Type B pancreatic cell (in vitro differentiated cells): ENCODE measurements around the gene ATP8B1. TPM values are rescaled to one million over a fixed set of nuclear protein-coding genes. Genes with fewer than 3 reads are reported as not detected.

Experiments
- DNase-seq: peaks from one replicate; pipeline ENCODE4 v3.0.0; 2021; ENCODE audit warnings: mixed read lengths; ENCODE audit not compliant: unreplicated experiment; ENCODE audit errors: extremely low spot score
- H3K27ac Mint-ChIP-seq: 2 replicates; pipeline ENCODE4 v1.8.0; 2021; ENCODE audit warnings: mild to moderate bottlenecking, mixed read lengths
- H3K27me3 Mint-ChIP-seq: 2 replicates; pipeline ENCODE4 v1.8.0; 2021; ENCODE audit warnings: mixed read lengths
- H3K36me3 Mint-ChIP-seq: 2 replicates; pipeline ENCODE4 v1.8.0; 2021; ENCODE audit warnings: mixed read lengths
- H3K4me1 Mint-ChIP-seq: one replicate; pipeline ENCODE4 v1.8.0; 2021; ENCODE audit warnings: mixed read lengths; ENCODE audit not compliant: unreplicated experiment
- H3K4me3 Mint-ChIP-seq: 2 replicates; pipeline ENCODE4 v1.8.0; 2021; ENCODE audit warnings: mild to moderate bottlenecking, mixed read lengths
- H3K9me3 Mint-ChIP-seq: 2 replicates; pipeline ENCODE4 v1.8.0; 2021; ENCODE audit warnings: mixed read lengths
- total RNA-seq: library from RNA; stranded (reverse); gene quantifications from 2 replicates; pipeline ENCODE4 v1.2.1, GENCODE V29; 2021; ENCODE audit warnings: low replicate concordance
- TF ChIP-seq, protein P1 (sequence below): fragments of 200-600 bp; sonication (generic); conservative IDR thresholded peaks from 2 replicates; pipeline ENCODE4 v1.5.0; 2021; ENCODE audit warnings: antibody characterized with exemption, mild to moderate bottlenecking

The ATP8B1 gene
- total RNA-seq, 1 donor from 2014 or later = 21.7 TPM

DNA sequence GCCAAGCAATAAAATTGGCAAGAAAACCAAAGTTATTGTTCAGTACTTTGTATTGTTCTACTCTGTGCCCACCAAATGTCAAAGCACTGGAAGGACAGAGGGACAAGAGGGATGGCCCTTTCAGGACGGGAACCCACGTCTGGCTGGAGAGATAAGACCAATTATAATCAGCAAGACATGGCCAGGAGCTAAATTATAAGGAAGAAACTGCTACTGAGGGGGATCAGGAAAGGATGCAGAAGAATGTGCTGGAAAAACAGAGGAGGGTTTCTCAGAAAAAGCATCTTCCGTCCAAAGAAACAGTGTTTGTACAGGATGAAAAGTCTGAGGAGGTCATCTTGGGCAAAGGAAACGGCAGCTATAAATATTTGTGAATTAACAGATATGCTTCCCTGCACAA is 135.1 kb downstream of the ATP8B1 start:
- Mint-ChIP-seq H3K9me3 (peaks cover under 1% of the 10 kb centered on the region), H3K36me3 (peaks cover 21% of the 10 kb centered on the region), H3K27me3 (no peaks in the 10 kb centered on the region), H3K4me3 (no peak overlapping the region), H3K27ac (no peak overlapping the region), H3K4me1 (no peaks in the 10 kb centered on the region)
- TF ChIP-seq, protein P1, sequence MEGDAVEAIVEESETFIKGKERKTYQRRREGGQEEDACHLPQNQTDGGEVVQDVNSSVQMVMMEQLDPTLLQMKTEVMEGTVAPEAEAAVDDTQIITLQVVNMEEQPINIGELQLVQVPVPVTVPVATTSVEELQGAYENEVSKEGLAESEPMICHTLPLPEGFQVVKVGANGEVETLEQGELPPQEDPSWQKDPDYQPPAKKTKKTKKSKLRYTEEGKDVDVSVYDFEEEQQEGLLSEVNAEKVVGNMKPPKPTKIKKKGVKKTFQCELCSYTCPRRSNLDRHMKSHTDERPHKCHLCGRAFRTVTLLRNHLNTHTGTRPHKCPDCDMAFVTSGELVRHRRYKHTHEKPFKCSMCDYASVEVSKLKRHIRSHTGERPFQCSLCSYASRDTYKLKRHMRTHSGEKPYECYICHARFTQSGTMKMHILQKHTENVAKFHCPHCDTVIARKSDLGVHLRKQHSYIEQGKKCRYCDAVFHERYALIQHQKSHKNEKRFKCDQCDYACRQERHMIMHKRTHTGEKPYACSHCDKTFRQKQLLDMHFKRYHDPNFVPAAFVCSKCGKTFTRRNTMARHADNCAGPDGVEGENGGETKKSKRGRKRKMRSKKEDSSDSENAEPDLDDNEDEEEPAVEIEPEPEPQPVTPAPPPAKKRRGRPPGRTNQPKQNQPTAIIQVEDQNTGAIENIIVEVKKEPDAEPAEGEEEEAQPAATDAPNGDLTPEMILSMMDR = no peak
- DNase-seq = no peak

GRCh38 chr18:57666818-57667497 is 136.2 kb downstream of the ATP8B1 start:
- Mint-ChIP-seq H3K27me3 (no peaks in the 10 kb centered on the region), H3K4me1 (no peaks in the 10 kb centered on the region), H3K36me3 (peaks cover 19% of the 10 kb centered on the region), H3K9me3 (no peaks in the 10 kb centered on the region), H3K4me3 (no peak overlapping the region), H3K27ac (no peak overlapping the region)
- DNase-seq = no peak
- TF ChIP-seq, protein P1 = no peak

- Mint-ChIP-seq H3K27me3 (no peaks in the 10 kb centered on the region), H3K4me1 (no peaks in the 10 kb centered on the region), H3K9me3 (no peaks in the 10 kb centered on the region), H3K27ac (no peak overlapping the region), H3K4me3 (no peak overlapping the region), H3K36me3 (peaks cover 13% of the 10 kb centered on the region)
- TF ChIP-seq, protein P1 = no peak
- no peak for DNase-seq
Measured at GRCh38 chr18:57664568-57665165, 138.4 kb downstream of the ATP8B1 start.

GRCh38 chr18:57660961-57661360 is 142.2 kb downstream of the ATP8B1 start:
- no peak overlapping the region for H3K27ac Mint-ChIP-seq
- no peak for DNase-seq
- H3K27me3 Mint-ChIP-seq = no peaks in the 10 kb centered on the region
- no peak overlapping the region for H3K4me3 Mint-ChIP-seq
- TF ChIP-seq, protein P1 = no peak
- H3K36me3 Mint-ChIP-seq = peaks cover 22% of the 10 kb centered on the region
- H3K9me3 Mint-ChIP-seq = no peaks in the 10 kb centered on the region
- H3K4me1 Mint-ChIP-seq = no peaks in the 10 kb centered on the region

DNA sequence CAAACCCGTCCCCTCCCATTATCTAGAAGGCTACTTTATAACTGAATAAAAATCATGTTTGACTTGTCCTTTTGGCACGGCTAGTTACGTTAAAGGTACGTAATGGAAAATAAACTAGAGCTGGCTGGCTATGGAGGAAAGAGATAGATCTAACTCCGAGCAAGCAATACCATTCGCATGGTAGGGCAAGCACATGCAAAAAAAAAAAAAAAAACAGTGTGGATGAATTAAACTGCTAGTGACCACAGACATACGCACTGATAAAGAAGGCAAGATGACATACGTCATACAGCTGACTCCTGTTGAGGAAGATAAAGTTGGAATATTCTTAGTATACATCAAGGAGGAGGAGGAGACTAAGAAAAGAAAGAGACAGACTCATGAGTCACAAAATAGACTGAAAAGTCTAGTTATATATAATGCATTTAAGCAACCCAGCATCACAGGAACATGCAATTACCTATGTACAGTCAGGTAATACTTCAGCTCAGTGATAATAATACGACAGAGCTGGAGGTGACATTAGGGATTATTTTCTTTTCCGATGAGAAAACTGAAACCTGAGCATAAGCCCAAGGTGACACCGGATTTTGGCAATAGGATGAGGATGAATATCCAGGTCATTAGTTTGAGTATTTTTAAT is 143.5 kb downstream of the ATP8B1 start:
- Mint-ChIP-seq H3K36me3 (peaks cover 29% of the 10 kb centered on the region), H3K27ac (no peak overlapping the region), H3K9me3 (peaks cover 10% of the 10 kb centered on the region), H3K4me3 (no peak overlapping the region), H3K4me1 (no peaks in the 10 kb centered on the region), H3K27me3 (no peaks in the 10 kb centered on the region)
- TF ChIP-seq, protein P1 = no peak
- no peak for DNase-seq
